Heart left ventricle (tissue), 13 donors: ENCODE results near the gene IRF1.

Experiments
- POLR2A ChIP-seq, 2 donors: fragments of 450-650 bp; IDR thresholded peaks; one replicate each; pipeline ENCODE4 v1.6.1; 2017; ENCODE audit warnings: antibody characterized with exemption in 2 of 2, mild to moderate bottlenecking in 2 of 2, moderate library complexity in 2 of 2
- TF ChIP-seq, protein P1 (sequence below), 12 donors: fragments of 200-600 bp; sonication (generic) in 4 of 12; IDR thresholded peaks; one replicate each; pipeline versions ENCODE4 v1.5.0 to v1.8.0; 2018 to 2022; ENCODE audit warnings: antibody characterized with exemption in 12 of 12, mild to moderate bottlenecking in 5 of 12
- donor health status: ischemic (EF 13 %, LVEDD 7.1; RV severe dilation, severe dysfunction).
- donor health status: DM: no; HTN: yes; CAD: no.
- donor health status: DM: no; HTN: no; CAD: no.
- donor health status: ischemic (EF 25% LVEDD 6.9; RV normal size, moderate dysfunction).
- donor health status: ischemic (EF 25% LVEDD 5.7; RV mildly dilated, moderate dysfunction).
- donor health status: ischemic (EF 35%, LVEDD 5.7; RV mildly dilated, moderate dysfunction).
- donor health status: nonischemic (EF 11% LVEDD 7.7; RV severe dilation, severe dysfunction).
- donor health status: DM: yes; HTN: yes; CAD: no.
- donor health status: PGD.
- donor health status: ischemic (EF 29% LVEDD 5.4; RV normal size, mild dysfunction).
- donor health status: nonischemic (EF 23%, LVEDD 6.1; RV moderate dilation, normal function).

DNA sequence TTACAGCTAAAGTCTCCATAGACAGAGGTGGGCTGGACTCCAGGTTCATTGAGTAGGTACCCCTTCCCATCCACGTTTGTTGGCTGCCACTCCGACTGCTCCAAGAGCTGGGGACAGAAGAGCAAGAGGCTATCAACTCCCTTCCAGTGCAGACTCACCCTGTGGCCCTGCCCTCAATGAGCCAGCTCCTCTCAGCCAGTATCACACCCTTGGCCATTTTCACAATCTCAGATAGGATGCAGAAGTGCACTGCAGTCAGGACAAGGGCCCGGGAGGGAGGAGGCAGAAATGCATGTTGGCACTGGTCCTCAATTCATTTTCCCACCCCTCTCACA lies 6.2 kb downstream of the IRF1 start:
- TF ChIP-seq, protein P1, sequence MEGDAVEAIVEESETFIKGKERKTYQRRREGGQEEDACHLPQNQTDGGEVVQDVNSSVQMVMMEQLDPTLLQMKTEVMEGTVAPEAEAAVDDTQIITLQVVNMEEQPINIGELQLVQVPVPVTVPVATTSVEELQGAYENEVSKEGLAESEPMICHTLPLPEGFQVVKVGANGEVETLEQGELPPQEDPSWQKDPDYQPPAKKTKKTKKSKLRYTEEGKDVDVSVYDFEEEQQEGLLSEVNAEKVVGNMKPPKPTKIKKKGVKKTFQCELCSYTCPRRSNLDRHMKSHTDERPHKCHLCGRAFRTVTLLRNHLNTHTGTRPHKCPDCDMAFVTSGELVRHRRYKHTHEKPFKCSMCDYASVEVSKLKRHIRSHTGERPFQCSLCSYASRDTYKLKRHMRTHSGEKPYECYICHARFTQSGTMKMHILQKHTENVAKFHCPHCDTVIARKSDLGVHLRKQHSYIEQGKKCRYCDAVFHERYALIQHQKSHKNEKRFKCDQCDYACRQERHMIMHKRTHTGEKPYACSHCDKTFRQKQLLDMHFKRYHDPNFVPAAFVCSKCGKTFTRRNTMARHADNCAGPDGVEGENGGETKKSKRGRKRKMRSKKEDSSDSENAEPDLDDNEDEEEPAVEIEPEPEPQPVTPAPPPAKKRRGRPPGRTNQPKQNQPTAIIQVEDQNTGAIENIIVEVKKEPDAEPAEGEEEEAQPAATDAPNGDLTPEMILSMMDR (IDR thresholded peaks at IDR 0.05), result no peak
- no peak for TF ChIP-seq POLR2A (IDR thresholded peaks at IDR 0.05)
